MM.1S (cell line): ENCODE results near the gene CXCL5.
"Not testable (repeated sequence)": the region's sequence is repeated elsewhere in the genome, so short reads cannot be mapped to it uniquely, and the experiment has no call there.

Experiments
- DNase-seq: peaks from one replicate; pipeline ENCODE4 v3.0.0-alpha.2; 2015
- H2AFZ ChIP-seq: fragments of 300-600 bp; sonication (generic); 2 replicates; pipeline ENCODE4 v1.6.0; 2016; ENCODE audit warnings: antibody characterized with exemption, low read length
- H3F3A ChIP-seq: fragments of 300-600 bp; sonication (generic); 2 replicates; pipeline ENCODE4 v1.6.1; 2016; ENCODE audit warnings: mild to moderate bottlenecking, antibody characterized with exemption, low read length, moderate library complexity, mixed read lengths; ENCODE audit not compliant: insufficient read depth
- H3K27ac ChIP-seq: fragments of 300-600 bp; sonication (generic); 2 replicates; pipeline ENCODE4 v1.5.1; 2016; ENCODE audit warnings: mild to moderate bottlenecking, low read length
- H3K27me3 ChIP-seq: fragments of 300-600 bp; sonication (generic); replicated peaks from 2 replicates; pipeline ENCODE4 v1.6.0; 2016; ENCODE audit warnings: low read length; ENCODE audit not compliant: insufficient read depth
- H3K36me3 ChIP-seq: fragments of 300-600 bp; sonication (generic); replicated peaks from 2 replicates; pipeline ENCODE4 v1.6.1; 2016; ENCODE audit warnings: mild to moderate bottlenecking, low read length, mixed read lengths; ENCODE audit not compliant: insufficient read depth
- H3K4me1 ChIP-seq: fragments of 300-600 bp; sonication (generic); 2 replicates; pipeline ENCODE4 v1.6.1; 2016; ENCODE audit warnings: low read length, mixed read lengths
- H3K4me2 ChIP-seq: fragments of 300-600 bp; sonication (generic); 2 replicates; pipeline ENCODE4 v1.6.0; 2016; ENCODE audit warnings: low read depth, low read length
- H3K4me3 ChIP-seq: fragments of 300-600 bp; sonication (generic); 2 replicates; pipeline ENCODE4 v1.5.1; 2016; ENCODE audit warnings: low read length, mixed read lengths
- H3K79me2 ChIP-seq: fragments of 300-600 bp; sonication (generic); 2 replicates; pipeline ENCODE4 v1.6.1; 2016; ENCODE audit warnings: mixed run types, low read length, mixed read lengths
- H3K9ac ChIP-seq: fragments of 300-600 bp; sonication (generic); 2 replicates; pipeline ENCODE4 v1.6.1; 2016; ENCODE audit warnings: low read length, mixed read lengths
- H3K9me2 ChIP-seq: fragments of 300-600 bp; sonication (generic); replicated peaks from 2 replicates; pipeline ENCODE4 v1.6.1; 2016; ENCODE audit warnings: mild to moderate bottlenecking, low read length, mixed read lengths; ENCODE audit not compliant: insufficient read depth
- H3K9me3 ChIP-seq: fragments of 300-600 bp; sonication (generic); replicated peaks from 2 replicates; pipeline ENCODE4 v1.6.1; 2016; ENCODE audit warnings: mild to moderate bottlenecking, low read length, mixed read lengths; ENCODE audit not compliant: insufficient read depth
- H4K20me1 ChIP-seq: fragments of 300-600 bp; sonication (generic); 2 replicates; pipeline ENCODE4 v1.6.1; 2016; ENCODE audit warnings: mild to moderate bottlenecking, low read length, moderate library complexity, mixed read lengths; ENCODE audit not compliant: insufficient read depth
- EZH2 ChIP-seq: fragments of 300-600 bp; sonication (generic); optimal IDR thresholded peaks from 2 replicates; pipeline ENCODE3; 2017; ENCODE audit warnings: low read depth, mild to moderate bottlenecking, antibody characterized with exemption, low read length, mixed read lengths
- EZH2phosphoT487 ChIP-seq: fragments of 300-600 bp; sonication (generic); IDR thresholded peaks from 2 replicates; pipeline ENCODE4 v1.6.1; 2018; ENCODE audit warnings: antibody characterized with exemption, low read length
- TF ChIP-seq, protein P1 (sequence below): fragments of 300-600 bp; sonication (generic); IDR thresholded peaks from 2 replicates; pipeline ENCODE4 v1.5.1; 2016; ENCODE audit warnings: antibody characterized with exemption, low read length, mixed read lengths

CXCL5 gene

GRCh38 chr4:73985528-73985852 is 13.0 kb downstream of the CXCL5 start:
- Histone ChIP-seq H3F3A (no peaks in the 10 kb centered on the region), H3K36me3 (no peaks in the 10 kb centered on the region), H3K79me2 (no peaks in the 10 kb centered on the region), H3K4me1 (no peaks in the 10 kb centered on the region), H3K9ac (no peak overlapping the region), H3K4me3 (no peak overlapping the region), H3K9me3 (no peaks in the 10 kb centered on the region), H2AFZ (no peak overlapping the region), H3K27ac (no peak overlapping the region), H4K20me1 (no peaks in the 10 kb centered on the region), H3K9me2 (no peaks in the 10 kb centered on the region), H3K27me3 (no peaks in the 10 kb centered on the region), H3K4me2 (no peak overlapping the region)
- TF ChIP-seq EZH2 (no peak), EZH2phosphoT487 (no peak)
- TF ChIP-seq, protein P1, sequence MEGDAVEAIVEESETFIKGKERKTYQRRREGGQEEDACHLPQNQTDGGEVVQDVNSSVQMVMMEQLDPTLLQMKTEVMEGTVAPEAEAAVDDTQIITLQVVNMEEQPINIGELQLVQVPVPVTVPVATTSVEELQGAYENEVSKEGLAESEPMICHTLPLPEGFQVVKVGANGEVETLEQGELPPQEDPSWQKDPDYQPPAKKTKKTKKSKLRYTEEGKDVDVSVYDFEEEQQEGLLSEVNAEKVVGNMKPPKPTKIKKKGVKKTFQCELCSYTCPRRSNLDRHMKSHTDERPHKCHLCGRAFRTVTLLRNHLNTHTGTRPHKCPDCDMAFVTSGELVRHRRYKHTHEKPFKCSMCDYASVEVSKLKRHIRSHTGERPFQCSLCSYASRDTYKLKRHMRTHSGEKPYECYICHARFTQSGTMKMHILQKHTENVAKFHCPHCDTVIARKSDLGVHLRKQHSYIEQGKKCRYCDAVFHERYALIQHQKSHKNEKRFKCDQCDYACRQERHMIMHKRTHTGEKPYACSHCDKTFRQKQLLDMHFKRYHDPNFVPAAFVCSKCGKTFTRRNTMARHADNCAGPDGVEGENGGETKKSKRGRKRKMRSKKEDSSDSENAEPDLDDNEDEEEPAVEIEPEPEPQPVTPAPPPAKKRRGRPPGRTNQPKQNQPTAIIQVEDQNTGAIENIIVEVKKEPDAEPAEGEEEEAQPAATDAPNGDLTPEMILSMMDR: no peak
- DNase-seq: no peak

DNA sequence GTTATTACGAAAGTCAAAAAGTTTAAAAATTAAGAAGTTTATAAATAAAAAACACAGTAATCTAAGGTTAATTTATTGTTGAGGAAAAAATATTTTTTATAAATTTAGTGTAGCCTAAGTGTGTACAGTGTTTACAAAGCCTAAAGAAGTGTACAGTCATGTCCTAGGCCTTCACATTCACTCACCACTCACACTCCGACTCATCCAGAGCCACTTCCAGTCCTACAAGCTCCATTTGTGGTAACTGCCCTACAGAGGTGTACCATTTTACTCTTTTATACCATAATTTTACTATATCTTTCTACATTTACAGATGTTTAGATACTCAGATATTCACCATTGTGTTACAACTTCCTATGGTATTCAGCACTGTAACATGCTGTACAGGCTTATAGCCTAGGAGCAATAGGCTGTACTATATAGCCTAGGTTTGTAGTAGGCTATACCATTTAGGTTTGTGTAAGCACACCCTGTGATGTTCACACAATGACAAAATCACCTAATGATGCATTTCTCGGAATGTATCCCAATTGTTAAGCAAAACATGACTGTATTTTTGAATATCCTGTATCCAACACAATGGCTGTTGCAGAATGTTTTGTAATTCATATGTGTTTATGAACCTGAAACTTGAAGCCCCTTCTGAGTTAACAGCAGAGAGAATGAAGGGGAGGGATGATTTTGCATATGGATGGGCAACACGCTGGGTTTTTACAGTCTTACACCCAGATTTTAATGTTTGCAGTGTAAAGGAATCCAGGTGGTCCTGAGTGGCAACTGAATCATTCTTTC is 13.5 kb downstream of the CXCL5 start:
- no peak for DNase-seq
- no peaks in the 10 kb centered on the region for H3K4me1 ChIP-seq
- no peaks in the 10 kb centered on the region for H3K9me3 ChIP-seq
- H3F3A ChIP-seq: no peaks in the 10 kb centered on the region
- no peak overlapping the region for H3K9ac ChIP-seq
- H3K36me3 ChIP-seq: no peaks in the 10 kb centered on the region
- TF ChIP-seq EZH2phosphoT487: no peak
- no peak for TF ChIP-seq EZH2
- TF ChIP-seq, protein P1: no peak
- no peak overlapping the region for H2AFZ ChIP-seq
- H3K79me2 ChIP-seq: no peaks in the 10 kb centered on the region
- H3K27me3 ChIP-seq: no peaks in the 10 kb centered on the region
- no peak overlapping the region for H3K4me2 ChIP-seq
- H3K27ac ChIP-seq: no peak overlapping the region
- no peaks in the 10 kb centered on the region for H4K20me1 ChIP-seq
- H3K4me3 ChIP-seq: no peak overlapping the region
- no peaks in the 10 kb centered on the region for H3K9me2 ChIP-seq

DNA sequence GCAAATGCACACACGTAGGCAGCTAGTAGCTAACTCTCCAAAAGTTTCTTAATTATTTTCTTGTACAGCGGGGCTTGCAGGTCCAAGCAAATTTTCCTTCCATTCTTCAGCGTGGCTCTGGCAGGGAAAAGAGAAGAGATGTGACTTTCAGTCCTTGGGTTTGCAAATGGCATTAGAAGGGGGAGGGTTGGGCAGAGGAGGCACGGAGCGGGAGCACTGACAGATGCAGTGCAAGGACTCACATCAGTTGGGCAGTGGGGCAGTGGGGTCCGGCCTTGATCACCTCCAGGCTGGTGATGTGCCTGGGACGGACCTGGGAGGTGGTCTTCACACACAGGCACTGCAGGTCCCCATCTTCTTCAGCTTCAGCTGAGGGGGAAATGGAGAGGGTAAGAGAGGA is 17.3 kb downstream of the CXCL5 start:
- H3K4me2 ChIP-seq, H3F3A ChIP-seq, H3K79me2 ChIP-seq, H3K9ac ChIP-seq, DNase-seq, H4K20me1 ChIP-seq, H3K27ac ChIP-seq, H3K9me2 ChIP-seq, H3K36me3 ChIP-seq, H3K27me3 ChIP-seq, H3K4me3 ChIP-seq, H3K4me1 ChIP-seq, H2AFZ ChIP-seq, H3K9me3 ChIP-seq: not testable (repeated sequence)

DNA sequence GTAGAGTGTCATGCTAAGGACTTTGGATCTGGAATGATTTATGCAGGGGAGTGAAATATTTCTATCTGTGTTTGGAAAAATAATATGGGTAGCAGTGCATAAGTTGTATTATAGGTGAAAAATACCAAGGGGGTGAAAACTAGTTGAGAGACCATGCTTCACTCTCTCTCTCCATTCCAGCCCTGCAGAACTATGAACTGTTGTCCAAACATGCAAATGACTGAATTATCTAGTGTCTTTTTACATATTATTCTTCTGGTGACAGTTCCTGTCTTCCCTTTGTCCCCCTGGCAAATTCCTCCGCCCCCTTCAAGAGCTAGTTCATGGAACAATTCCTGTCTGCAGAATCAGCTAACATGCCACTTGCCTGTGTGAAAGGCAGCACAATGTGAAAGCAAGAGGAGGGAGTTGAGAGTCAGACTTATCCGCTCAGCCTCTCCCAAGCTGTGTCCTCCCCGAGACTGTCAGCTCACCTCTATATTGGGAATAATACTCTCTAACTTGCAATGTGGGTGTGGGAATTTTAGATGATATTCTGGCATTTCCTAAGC is 19.0 kb downstream of the CXCL5 start:
- H3K9me3 ChIP-seq: no peaks in the 10 kb centered on the region
- H2AFZ ChIP-seq: no peak overlapping the region
- H3K27me3 ChIP-seq: no peaks in the 10 kb centered on the region
- no peak overlapping the region for H3K27ac ChIP-seq
- no peak overlapping the region for H3K4me3 ChIP-seq
- no peaks in the 10 kb centered on the region for H3K9me2 ChIP-seq
- no peaks in the 10 kb centered on the region for H3F3A ChIP-seq
- no peak overlapping the region for H3K9ac ChIP-seq
- no peaks in the 10 kb centered on the region for H3K79me2 ChIP-seq
- H3K4me2 ChIP-seq: no peak overlapping the region
- no peak for TF ChIP-seq EZH2
- TF ChIP-seq, protein P1: no peak
- H4K20me1 ChIP-seq: no peaks in the 10 kb centered on the region
- DNase-seq: no peak
- H3K36me3 ChIP-seq: no peaks in the 10 kb centered on the region
- H3K4me1 ChIP-seq: no peaks in the 10 kb centered on the region
